ENCODE results near the gene DNAJC18.

GRCh38 chr5:139379626-139380449 is 59.5 kb downstream of the DNAJC18 start:
- no peak for TF ChIP-seq CTCF (IDR thresholded peaks at IDR 0.05; ENCODE audit: borderline replicate concordance, extremely low read depth, low read length, poor library complexity, severe bottlenecking)
- TF ChIP-seq EZH2 (IDR thresholded peaks at IDR 0.05; ENCODE audit: borderline replicate concordance, low read depth, low read length, severe bottlenecking) = no peak
